Measurements from ENCODE around the gene PKNOX1.
"Not testable (repeated sequence)": the region's sequence is repeated elsewhere in the genome, so short reads cannot be mapped to it uniquely, and the experiment has no call there.

PKNOX1 gene

DNA sequence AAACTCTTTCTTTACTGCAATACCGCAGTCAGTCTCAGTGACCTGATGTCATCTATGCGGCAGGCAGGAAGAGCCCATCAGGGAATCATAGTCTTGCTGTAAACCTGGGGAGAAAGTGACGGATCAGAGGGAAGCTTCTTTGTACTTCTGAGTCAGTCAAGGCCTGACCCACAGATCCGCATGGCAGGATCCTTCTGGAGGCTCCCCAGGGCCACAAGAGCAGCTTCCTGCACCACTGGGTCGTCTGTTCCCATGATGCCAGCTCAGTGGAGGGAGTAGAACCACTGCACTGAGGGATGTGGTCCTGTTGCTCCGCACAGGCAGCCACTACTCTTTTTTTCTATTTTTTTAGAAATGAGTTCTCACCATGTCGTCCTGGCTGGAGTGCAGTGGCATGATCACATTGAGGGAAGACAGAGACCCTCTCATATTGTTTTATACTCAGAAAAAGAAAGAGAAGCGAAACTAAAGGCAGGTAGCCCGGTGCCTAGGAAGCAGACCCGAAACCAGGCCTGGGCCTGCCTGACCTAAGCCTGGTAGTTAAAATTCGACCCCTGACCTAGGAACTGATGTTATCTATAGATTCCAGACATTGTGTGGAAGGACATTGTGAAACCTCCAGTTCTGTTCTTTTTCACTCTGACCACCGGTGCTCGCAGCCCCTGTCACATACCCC is 42.7 kb upstream of the PKNOX1 start:
- Histone ChIP-seq H3K27ac (ENCODE audit: poor library complexity, severe bottlenecking) (no peak overlapping the region), H3K4me3 (ENCODE audit: severe bottlenecking) (no peak overlapping the region), H3K9me3 (ENCODE audit: severe bottlenecking) (no peaks in the 10 kb centered on the region), H3K27me3 (ENCODE audit: insufficient read depth, poor library complexity, severe bottlenecking) (no peaks in the 10 kb centered on the region), H3K36me3 (ENCODE audit: low read depth) (no peaks in the 10 kb centered on the region), H3K4me1 (ENCODE audit: insufficient read depth, poor library complexity, severe bottlenecking) (no peaks in the 10 kb centered on the region)
- no peak for ATAC-seq (ENCODE audit: low read depth)
- TF ChIP-seq CTCF (IDR thresholded peaks at IDR 0.05; ENCODE audit: poor library complexity, severe bottlenecking) = no peak
- no peak for DNase-seq (ENCODE audit: low spot score)

DNA sequence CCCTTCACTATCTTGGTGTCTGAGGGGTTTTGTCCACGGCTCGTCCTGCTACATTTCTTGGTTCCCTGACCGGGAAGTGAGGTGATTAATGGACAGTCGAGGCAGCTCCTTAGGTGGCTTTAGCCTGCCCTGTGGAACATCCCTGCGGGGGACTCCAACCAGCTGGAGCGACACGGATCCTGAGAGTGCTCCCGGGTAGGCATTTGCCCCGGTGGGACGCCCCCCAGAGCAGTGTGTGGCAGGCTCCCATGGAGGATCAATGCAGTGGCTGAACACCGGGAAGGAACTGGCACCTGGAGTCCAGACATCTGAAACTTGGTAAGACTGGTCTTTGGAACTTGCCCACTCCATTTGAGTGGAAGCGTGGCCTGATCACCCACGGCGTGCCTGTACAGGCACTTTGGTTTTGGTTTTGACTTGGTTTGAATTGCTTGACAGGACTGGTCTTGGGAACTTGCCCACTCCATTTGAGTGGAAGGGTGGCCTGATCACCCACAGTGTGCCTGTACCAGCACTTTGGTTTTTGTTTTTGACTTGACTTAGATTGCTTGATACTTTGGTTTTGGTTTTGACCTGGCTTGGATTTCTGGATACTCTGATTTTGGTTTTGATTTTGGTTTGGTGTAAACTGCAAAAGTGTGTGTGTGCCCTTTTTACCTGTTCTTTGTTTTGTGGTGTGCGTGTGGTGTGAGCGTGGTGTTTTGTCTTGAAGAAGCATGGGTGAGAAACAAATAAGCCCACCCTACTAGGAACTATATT is 41.8 kb upstream of the PKNOX1 start:
- DNase-seq (ENCODE audit: low spot score); H3K4me1 ChIP-seq (ENCODE audit: insufficient read depth, poor library complexity, severe bottlenecking); H3K4me3 ChIP-seq (ENCODE audit: severe bottlenecking); H3K27ac ChIP-seq (ENCODE audit: poor library complexity, severe bottlenecking); ATAC-seq (ENCODE audit: low read depth); H3K9me3 ChIP-seq (ENCODE audit: severe bottlenecking); H3K27me3 ChIP-seq (ENCODE audit: insufficient read depth, poor library complexity, severe bottlenecking); H3K36me3 ChIP-seq (ENCODE audit: low read depth): not testable (repeated sequence)

GRCh38 chr21:42933137-42933970 is 41.0 kb upstream of the PKNOX1 start:
- H3K27ac ChIP-seq (ENCODE audit: poor library complexity, severe bottlenecking); H3K27me3 ChIP-seq (ENCODE audit: insufficient read depth, poor library complexity, severe bottlenecking); H3K4me3 ChIP-seq (ENCODE audit: severe bottlenecking); H3K36me3 ChIP-seq (ENCODE audit: low read depth); H3K9me3 ChIP-seq (ENCODE audit: severe bottlenecking); H3K4me1 ChIP-seq (ENCODE audit: insufficient read depth, poor library complexity, severe bottlenecking); DNase-seq (ENCODE audit: low spot score); ATAC-seq (ENCODE audit: low read depth): not testable (repeated sequence)

- H3K27me3 ChIP-seq (ENCODE audit: insufficient read depth, poor library complexity, severe bottlenecking); H3K9me3 ChIP-seq (ENCODE audit: severe bottlenecking); H3K4me1 ChIP-seq (ENCODE audit: insufficient read depth, poor library complexity, severe bottlenecking); H3K36me3 ChIP-seq (ENCODE audit: low read depth); ATAC-seq (ENCODE audit: low read depth); DNase-seq (ENCODE audit: low spot score); H3K4me3 ChIP-seq (ENCODE audit: severe bottlenecking); H3K27ac ChIP-seq (ENCODE audit: poor library complexity, severe bottlenecking): not testable (repeated sequence)
Measured at GRCh38 chr21:42933973-42934372, 40.4 kb upstream of the PKNOX1 start.

DNA sequence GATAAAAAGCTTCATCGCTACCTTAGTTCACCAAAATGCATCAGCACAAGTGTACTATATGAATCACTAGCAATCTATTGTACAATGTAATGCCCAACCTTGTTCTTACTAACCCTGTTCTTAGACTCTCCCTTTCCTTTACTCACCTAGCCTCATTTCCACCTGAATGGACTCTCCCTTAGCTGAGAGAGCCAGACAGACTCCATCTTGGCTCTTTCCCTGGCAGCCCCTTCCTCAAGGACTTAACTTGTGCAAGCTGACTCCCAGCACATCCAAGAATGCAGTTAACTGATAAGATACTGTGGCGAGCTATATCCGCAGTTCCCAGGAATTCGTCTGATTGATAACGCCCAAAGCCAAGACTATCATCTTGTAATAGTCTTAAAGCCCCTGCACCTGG is 38.0 kb upstream of the PKNOX1 start:
- not testable (repeated sequence) for H3K36me3 ChIP-seq (ENCODE audit: low read depth); H3K9me3 ChIP-seq (ENCODE audit: severe bottlenecking); DNase-seq (ENCODE audit: low spot score); H3K27ac ChIP-seq (ENCODE audit: poor library complexity, severe bottlenecking); ATAC-seq (ENCODE audit: low read depth); H3K27me3 ChIP-seq (ENCODE audit: insufficient read depth, poor library complexity, severe bottlenecking); H3K4me3 ChIP-seq (ENCODE audit: severe bottlenecking); H3K4me1 ChIP-seq (ENCODE audit: insufficient read depth, poor library complexity, severe bottlenecking)

GRCh38 chr21:42937034-42937940 is 37.1 kb upstream of the PKNOX1 start:
- H3K4me1 ChIP-seq (ENCODE audit: insufficient read depth, poor library complexity, severe bottlenecking) = peaks cover 14% of the 10 kb centered on the region
- DNase-seq (ENCODE audit: low spot score); H3K4me3 ChIP-seq (ENCODE audit: severe bottlenecking); ATAC-seq (ENCODE audit: low read depth); H3K27me3 ChIP-seq (ENCODE audit: insufficient read depth, poor library complexity, severe bottlenecking); H3K36me3 ChIP-seq (ENCODE audit: low read depth); H3K27ac ChIP-seq (ENCODE audit: poor library complexity, severe bottlenecking); H3K9me3 ChIP-seq (ENCODE audit: severe bottlenecking): not testable (repeated sequence)

Data from RWPE2 (cell line).